Measurements from ENCODE around the gene CCDC192. TPM values are rescaled to one million over a fixed set of nuclear protein-coding genes. Genes with fewer than 3 reads are reported as not detected.

CCDC192 gene
- total and polyA plus RNA-seq, 2 of the 4 experiments (the other 2 are of a cell fraction), result not detected

GRCh38 chr5:127941646-127942045 is 238.5 kb downstream of the CCDC192 start:
- H4K91ac ChIP-seq (ENCODE audit: insufficient read depth, low read depth, low read length), result no peak overlapping the region
- no peak overlapping the region for H2BK120ac ChIP-seq (ENCODE audit: low read depth, low read length)
- CTCF ChIA-PET, result no interaction called here
- H4K8ac ChIP-seq (ENCODE audit: low read depth in 2 of 2, low read length in 2 of 2), result no peak overlapping the region
- POLR2A ChIA-PET (ENCODE audit: unreplicated experiment), result no interaction called here
- no peak overlapping the region for H3K18ac ChIP-seq (ENCODE audit: low read depth, low read length)
- ATAC-seq (ENCODE audit: low read depth), result no peak
- H2AK5ac ChIP-seq (ENCODE audit: low read depth, low read length), result no peak overlapping the region
- no CpG with 5 or more reads among the region's 9 CpGs for WGBS, 2 experiments (ENCODE audit: extremely low coverage in 2 of 2, insufficient read length in 1 of 2)
- intact Hi-C loops (cut with micrococcal nuclease) (no loop called here), in situ Hi-C loops (cut with MboI; ENCODE audit: low sequenced_read_pairs) (no loop called here), dilution Hi-C loops (cut with HindIII; ENCODE audit: low sequenced_read_pairs, unreplicated experiment) (no loop called here)
- BruUV-seq (replicated peaks), result no TSS peak
- no peak for TF ChIP-seq BHLHE40 (IDR thresholded peaks at IDR 0.05; ENCODE audit: low read depth, low read length)
- no peak for TF ChIP-seq MAFK (IDR thresholded peaks at IDR 0.05; ENCODE audit: low read depth, low read length)
- TF ChIP-seq SMC3 (IDR thresholded peaks at IDR 0.05; ENCODE audit: low read depth, low read length), result no peak
- TF ChIP-seq RFX5 (IDR thresholded peaks at IDR 0.05; ENCODE audit: low read depth, low read length), result no peak
- no peak for TF ChIP-seq USF2 (IDR thresholded peaks at IDR 0.05; ENCODE audit: low read depth, low read length)
- TF ChIP-seq MAZ (IDR thresholded peaks at IDR 0.05; ENCODE audit: borderline replicate concordance, low read depth, low read length), result no peak
- no peak for TF ChIP-seq RCOR1 (IDR thresholded peaks at IDR 0.05; ENCODE audit: insufficient replicate concordance, low read length)
- TF ChIP-seq ELK1 (IDR thresholded peaks at IDR 0.05; ENCODE audit: borderline replicate concordance, low read depth, low read length), result no peak
- no peak for TF ChIP-seq CHD1 (IDR thresholded peaks at IDR 0.05; ENCODE audit: low read depth, low read length)
- TF ChIP-seq POLR2A (IDR thresholded peaks at IDR 0.05; ENCODE audit: low read depth, low read length), result no peak
- no peak for TF ChIP-seq RAD21 (IDR thresholded peaks at IDR 0.05; ENCODE audit: low read length)
- no peak for TF ChIP-seq NFE2L2 (IDR thresholded peaks at IDR 0.05; ENCODE audit: low read depth, low read length)
- no peak for TF ChIP-seq FOS (IDR thresholded peaks at IDR 0.05; ENCODE audit: low read depth, low read length)
- H3K79me1 ChIP-seq (ENCODE audit: low read depth in 1 of 2, low read length in 2 of 2), result no peaks in the 10 kb centered on the region
- no peak overlapping the region for H3K4ac ChIP-seq (ENCODE audit: low read depth, low read length)
- H3K9me3 ChIP-seq (ENCODE audit: control insufficient read depth, insufficient read depth, low read length), result no peaks in the 10 kb centered on the region
- no peak overlapping the region for H3K23ac ChIP-seq (ENCODE audit: low read depth, low read length)
- peaks cover 3% of the 10 kb centered on the region; the same call in 1 of the 2 replicates for H3K4me1 ChIP-seq (ENCODE audit: control insufficient read depth, insufficient read depth, low read length)
- DNase-seq, result no peak
- no peak overlapping the region for H2BK15ac ChIP-seq (ENCODE audit: low read depth, low read length)
- no peak overlapping the region for H3K9ac ChIP-seq (ENCODE audit: low read depth, low read length)
- H3K4me2 ChIP-seq (ENCODE audit: low read depth, low read length), result peak overlapping the region; percentile 4
- no peak overlapping the region for H3K4me3 ChIP-seq (ENCODE audit: insufficient read depth, low read depth, low read length)
- no peaks in the 10 kb centered on the region for H3K36me3 ChIP-seq (ENCODE audit: control insufficient read depth, insufficient read depth, low read length)
- H4K20me1 ChIP-seq (ENCODE audit: insufficient read depth, low read length), result no peaks in the 10 kb centered on the region
- no peak overlapping the region for H2BK20ac ChIP-seq (ENCODE audit: low read depth, low read length)
- H3K27me3 ChIP-seq (ENCODE audit: control insufficient read depth, insufficient read depth, low read length), result no peaks in the 10 kb centered on the region
- H3K9me1 ChIP-seq (ENCODE audit: insufficient read depth, low read length), result no peaks in the 10 kb centered on the region
- no peak overlapping the region for H3K14ac ChIP-seq (replicated peaks; ENCODE audit: low read depth, low read length)
- no peak overlapping the region for H2AK9ac ChIP-seq (replicated peaks; ENCODE audit: low read depth, low read length, poor library complexity)
- no peak overlapping the region for H4K5ac ChIP-seq (ENCODE audit: low read depth, low read length)
- H3K27ac ChIP-seq (ENCODE audit: insufficient read depth, low read length), result no peak overlapping the region
- no peak overlapping the region for H2BK5ac ChIP-seq (ENCODE audit: low read depth, low read length, poor library complexity, severe bottlenecking)
- no peak overlapping the region for H3K56ac ChIP-seq (ENCODE audit: extremely low read depth, insufficient read depth, low read length)
- H2AFZ ChIP-seq (replicated peaks; ENCODE audit: low read length, poor library complexity), result peak overlapping the region; percentile 39

All from IMR-90 (cell line).